HG03521 (cell line): ENCODE results near the gene KIAA1671.

Experiments
- ATAC-seq: cut with Tn5 transposase; IDR thresholded peaks from one replicate; pipeline ENCODE4 v1.9.1; 2021; ENCODE audit warnings: mild to moderate bottlenecking, moderate library complexity; ENCODE audit not compliant: unreplicated experiment

KIAA1671 gene

DNA sequence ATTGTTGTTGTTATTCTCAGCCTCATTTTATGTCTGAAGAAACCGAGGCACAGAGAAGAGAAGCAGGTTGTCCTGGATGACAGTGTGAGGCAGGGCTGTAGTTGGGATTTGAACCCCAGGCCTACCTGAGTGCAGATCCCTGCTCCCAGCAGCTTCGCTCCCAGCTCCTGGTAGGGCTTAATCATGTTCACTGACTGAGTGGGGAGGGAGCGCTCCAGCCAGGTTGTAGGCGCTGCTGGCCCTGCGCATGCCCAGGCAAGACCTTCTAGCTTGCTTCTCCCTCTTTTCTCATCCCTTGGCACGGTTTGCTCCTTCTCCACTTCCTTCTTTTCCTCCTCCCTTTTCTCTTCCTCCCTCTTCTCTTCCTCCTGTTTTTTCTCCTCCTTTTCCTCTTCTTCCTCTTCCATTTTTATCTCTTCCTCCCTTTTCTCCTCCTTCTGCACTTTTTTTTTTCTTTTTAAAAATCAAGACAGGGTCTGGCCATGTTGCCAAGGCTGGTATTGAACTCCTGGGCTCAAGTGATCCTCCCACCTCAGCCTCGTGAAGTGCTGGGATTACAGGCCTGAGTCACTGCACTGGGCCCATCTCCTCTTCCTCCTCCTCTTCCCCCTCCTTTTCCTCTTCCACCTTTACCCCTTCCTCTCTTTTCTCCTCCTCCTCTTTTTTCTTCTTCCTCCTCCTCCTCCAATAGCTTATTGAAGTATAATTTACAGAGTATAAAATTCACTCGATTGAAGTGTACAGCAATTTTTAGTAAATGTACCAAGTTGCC is 109.3 kb downstream of the KIAA1671 start:
- ATAC-seq, result no peak

DNA sequence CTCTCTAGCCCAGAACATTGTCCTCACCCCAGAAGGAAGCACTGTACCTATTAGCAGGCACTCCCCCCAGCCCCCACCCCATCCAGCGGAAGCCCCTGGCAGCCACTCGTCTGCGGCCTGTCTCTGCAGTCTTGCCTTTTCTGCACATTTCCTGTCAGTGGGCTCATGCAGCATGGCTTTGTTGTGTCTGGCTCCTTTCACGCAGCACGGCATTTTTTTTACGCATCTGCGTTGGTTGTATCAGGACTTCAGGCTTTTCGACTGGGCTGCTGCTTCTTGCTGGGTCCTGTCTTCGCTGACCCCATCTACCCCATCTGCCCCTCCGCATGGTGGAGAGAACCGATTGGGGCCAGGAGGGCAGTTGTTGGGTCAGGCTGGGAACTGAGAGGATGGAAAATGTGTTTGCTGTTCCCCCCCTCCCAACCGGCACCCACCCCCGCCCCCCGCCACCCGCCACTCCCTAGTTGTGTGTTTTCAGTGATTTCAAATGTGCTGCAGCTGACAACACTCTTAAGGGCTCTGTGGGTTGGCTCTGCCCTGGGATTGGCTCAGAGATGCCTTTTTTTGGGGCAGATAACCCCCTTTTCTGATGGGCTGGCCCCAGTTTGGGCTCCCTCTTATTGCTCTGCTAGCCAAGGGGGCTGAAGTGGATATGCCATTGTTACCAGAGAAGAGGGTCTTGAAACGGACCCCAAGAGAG is 110.0 kb downstream of the KIAA1671 start:
- no peak for ATAC-seq

DNA sequence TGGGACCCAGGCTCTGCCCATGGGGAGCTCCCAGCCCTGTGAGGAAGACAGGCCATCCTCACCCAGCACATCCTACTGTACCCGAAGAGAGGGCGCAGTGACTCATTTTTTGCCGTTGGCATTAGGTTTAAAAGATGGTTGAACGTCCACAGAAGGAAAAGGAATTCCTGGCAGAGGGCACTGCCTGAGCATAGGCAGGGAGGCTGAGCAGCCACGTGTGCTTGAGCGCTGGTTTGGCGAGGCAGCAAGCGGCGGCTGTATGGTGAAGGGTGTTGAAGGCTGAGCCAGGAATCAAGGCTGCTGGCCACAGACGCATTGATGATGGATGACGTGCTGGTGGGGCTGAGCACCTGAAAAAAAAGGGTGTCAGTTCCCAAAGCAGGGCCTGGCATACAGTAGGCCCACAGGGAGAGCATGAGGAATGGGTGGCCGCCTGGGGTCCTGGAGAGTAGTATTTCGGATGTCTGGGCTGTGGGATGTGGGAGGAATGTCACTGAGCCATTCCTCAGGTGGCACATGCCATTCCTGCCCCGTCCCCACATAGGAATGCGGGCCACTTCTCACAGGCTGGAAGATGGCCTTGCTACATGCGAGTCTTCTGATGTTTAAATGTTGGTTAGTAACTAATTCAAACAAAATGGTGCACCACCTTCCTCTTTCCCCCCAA is 112.5 kb downstream of the KIAA1671 start:
- ATAC-seq, result no peak

DNA sequence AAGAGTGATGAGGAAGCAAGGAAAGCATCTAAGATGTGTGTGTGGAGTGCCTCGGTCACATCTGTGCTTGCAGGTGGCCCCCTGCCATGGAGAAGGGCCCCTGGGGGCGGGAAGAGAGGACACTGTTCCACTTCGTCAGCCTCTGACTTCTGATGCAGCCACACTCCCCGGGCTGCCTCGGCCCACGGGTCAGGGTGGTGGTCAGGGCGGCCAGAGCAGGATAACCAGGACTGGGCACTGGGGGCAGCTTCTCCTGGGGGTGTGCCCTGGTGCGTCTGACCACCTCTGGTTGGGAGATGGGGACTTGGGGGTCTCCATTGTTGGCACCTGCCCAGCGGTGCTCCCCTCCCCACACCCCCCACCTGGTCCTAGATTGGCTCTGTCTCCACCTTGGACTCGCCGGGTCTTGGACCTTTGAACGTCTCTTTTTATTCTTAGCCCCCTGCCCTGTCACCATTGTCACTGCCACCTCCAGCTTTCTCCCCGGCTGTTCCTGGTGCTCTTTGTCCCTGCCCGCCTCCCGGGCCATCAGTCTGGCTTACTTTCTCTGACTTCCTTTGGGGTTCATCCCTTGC is 114.4 kb downstream of the KIAA1671 start:
- ATAC-seq, result no peak

- ATAC-seq, result no peak
These were observed 115.4 kb downstream of the KIAA1671 start for GRCh38 chr22:25067851-25068421.

DNA sequence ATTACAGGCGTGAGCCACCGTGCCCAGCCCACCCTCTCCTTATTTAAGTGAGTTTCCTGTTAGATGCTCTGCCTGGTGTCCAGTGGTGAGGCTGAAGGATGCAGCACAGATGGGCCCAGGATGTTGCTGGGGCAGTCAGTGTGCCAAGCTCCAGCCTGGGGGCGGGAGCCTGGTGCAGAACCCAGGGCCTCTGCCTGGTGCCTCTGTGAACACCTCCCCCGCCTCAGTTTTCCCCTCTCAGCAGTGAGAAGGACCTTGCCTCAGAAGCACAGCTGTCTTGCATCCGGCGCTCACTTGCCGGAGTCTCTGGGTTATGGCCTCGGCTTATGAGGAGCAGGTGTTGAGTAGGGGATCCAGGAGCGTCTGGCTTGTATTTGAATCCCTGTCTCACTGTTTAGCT is 116.2 kb downstream of the KIAA1671 start:
- no peak for ATAC-seq

- no peak for ATAC-seq
These were observed 116.9 kb downstream of the KIAA1671 start for GRCh38 chr22:25069426-25069757.

DNA sequence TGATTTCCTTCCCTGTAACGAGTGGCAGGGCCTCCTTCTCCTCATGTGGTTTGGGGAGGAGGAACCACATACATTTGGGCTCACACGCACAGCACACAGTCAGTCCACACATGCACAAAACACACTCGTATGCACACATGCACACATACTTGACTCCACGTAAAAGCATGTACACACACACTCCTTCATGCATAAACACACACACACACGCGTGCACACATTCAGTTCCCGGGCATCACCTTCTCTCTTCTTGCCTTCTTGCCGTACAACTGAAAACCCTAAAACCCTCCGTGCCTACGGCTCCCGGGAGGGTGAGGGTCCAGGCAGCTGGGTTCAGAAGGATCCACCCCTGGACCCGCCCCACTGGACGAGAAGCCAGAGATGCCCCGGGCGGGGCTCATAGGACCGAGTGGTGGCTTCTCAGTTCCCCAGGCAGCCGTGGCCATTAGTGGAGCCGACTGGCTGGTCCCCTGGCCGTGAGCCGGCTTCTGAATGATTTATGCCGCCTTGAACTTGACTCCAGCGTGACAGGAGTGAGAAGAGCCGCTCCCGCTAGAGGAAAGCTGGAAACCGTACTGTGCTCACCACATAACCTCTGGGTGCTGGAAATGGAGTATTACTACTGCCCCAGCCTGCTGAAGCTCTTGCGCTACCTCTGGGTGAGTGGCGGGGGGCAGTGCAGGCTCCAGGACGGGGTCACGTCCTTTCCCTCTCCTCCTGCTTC is 117.4 kb downstream of the KIAA1671 start:
- no peak for ATAC-seq

DNA sequence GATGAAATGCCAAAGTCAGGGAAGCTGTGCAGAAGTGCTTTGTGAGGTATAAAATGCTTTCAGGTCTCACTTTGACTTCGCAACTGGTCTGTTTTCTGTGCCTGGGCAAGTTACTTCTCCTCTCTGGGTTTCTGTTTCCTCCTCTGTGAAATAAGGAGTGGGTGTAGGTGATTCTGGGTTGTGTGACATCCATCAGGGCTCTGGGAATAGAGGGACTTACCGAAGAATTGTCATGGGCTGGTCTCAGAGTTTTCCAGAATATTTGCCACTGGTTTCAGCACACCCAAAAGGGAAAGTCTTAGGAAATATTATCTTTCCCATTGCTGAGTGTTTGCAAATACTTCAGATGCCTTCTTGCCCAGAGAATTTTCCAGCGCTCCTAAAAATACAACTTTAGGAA is 118.4 kb downstream of the KIAA1671 start:
- ATAC-seq, result no peak

GRCh38 chr22:25071720-25072119 is 119.2 kb downstream of the KIAA1671 start:
- ATAC-seq, result no peak

DNA sequence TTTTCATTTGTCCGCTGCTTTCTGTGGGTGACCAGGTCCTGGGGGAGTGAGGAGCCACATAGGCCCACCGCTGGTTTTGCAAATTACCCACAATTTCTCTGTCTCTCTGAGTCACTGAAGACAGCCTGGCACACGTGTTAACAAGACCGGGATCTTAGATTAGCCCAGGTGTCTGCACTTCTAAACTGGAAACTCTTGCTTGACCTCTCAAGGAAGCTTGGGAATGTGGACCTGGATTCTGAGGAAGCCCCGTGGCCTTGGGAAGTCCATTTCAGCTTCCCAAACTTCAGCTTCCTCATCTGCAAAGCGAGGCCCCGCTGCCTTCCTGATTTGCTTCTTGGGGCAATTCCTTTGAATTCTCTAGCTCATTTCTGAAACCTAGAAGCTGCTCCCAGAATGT is 119.9 kb downstream of the KIAA1671 start:
- ATAC-seq, result no peak

DNA sequence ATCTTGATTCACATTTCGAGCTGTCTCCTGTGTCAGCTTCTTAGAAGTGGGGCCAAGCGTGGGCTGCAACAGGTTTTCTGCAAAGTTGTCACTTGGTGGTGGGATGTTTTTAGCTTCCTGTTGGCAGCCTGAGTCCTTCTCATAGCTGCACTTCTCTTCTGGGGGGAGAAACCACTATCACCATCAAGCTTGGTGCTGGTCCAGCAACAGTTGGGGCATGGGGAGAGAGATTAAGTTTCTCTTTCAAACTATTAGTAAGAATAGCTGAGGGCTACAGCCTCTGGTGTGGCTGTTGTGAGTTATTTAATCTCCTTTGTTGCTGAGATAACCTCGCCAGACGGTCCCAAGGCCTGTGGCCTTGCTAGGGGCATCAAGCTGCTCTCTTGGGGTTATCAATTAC is 123.8 kb downstream of the KIAA1671 start:
- ATAC-seq, result no peak

DNA sequence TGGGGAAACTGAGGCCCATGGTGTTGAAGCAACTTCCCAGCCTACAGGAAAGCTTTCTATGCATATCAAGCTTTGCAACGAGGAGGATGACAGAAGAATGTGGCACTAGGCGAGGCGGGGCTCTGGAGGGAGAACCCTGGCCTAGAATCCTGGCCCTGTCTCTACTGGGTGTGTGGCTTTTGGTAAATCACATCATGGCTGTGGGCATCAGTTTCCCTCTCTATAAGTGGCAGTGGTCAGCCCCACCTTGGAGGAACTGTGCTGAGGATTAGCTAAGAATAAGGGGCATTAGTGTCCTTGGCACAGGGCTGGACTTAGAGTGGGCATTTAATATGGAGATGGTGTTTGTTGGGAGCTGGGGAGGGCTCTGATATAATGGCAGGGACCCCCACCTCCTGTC is 124.5 kb downstream of the KIAA1671 start:
- no peak for ATAC-seq

GRCh38 chr22:25077964-25078363 is 125.4 kb downstream of the KIAA1671 start:
- ATAC-seq, result no peak

- ATAC-seq, result no peak
These were observed 126.1 kb downstream of the KIAA1671 start for GRCh38 chr22:25078591-25078990.

DNA sequence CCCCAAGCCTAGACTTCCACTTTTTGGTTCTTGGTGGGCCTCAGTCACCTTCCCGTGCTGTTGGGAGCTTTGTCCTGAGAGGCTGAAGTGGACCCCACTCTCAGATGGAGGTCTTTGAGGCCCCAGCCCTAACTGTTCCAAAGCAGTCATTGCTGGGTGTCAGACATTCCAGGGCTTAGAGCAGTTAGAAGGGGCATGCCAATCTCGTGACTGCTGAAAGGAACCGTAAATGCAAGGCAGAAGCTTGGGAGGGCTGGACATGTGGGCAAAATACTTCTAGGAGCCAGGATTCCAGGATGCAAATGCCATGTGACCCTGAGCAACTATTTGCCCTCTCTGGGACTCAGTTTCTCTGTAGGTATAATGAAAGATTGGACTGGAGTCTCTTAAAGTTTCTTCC is 128.3 kb downstream of the KIAA1671 start:
- no peak for ATAC-seq

DNA sequence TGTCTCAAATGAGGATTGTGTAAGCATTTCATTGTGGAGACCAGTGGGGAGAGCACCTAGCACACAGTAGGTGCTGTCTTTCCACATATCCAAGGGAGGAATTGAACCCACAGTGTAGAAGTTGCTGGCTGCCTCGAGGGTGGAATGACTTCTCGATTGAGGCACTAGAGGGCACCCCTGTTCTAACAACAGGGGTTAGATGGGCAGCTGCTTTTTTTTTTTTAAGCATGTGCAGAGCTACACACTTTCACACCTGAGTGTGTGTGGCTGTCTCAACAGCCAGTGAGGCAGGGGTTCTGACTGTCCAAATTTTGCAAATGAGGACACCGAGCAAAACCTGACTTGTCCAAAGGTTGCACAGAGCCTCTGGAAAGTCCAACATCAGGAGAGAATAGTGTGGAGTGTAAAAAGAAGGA is 128.9 kb downstream of the KIAA1671 start:
- no peak for ATAC-seq

GRCh38 chr22:25082096-25082495 is 129.6 kb downstream of the KIAA1671 start:
- no peak for ATAC-seq

- ATAC-seq, result no peak
These were observed 130.7 kb downstream of the KIAA1671 start for GRCh38 chr22:25083056-25083806.

DNA sequence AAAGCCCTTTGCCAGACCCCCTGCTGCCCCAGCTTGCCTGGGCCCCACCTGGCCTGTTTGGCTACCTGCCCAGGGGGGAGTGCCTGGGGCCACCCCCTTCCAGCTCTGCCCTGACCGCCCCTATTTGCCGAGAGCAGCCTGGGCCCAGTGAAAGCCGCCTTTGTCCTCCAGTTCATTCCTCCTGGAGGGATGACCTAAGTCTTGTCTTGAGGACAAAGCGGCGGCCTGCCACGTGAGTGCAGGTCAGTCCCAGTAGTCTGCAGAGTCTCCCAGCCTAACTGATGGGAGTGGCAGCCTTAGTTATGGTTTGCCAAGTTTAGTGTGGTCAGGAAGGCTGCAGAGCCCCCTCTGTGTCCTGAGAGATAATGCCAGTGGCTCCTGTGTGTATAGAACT is 131.3 kb downstream of the KIAA1671 start:
- ATAC-seq, result no peak
